ENCODE data around the gene LKAAEAR1. TPM values are rescaled to one million over a fixed set of nuclear protein-coding genes. Genes with fewer than 3 reads are reported as not detected.

Gene LKAAEAR1
- total and polyA plus RNA-seq, 2 of the 13 experiments (the other 11 are each of a cell fraction or from before 2014, with no cell fraction given), result not detected

GRCh38 chr20:64049060-64049877 is 34.9 kb downstream of the LKAAEAR1 start, which contains the start of gene SOX18 (continued):
- TF ChIP-seq ZNF281 (CRISPR knock-in tag; IDR thresholded peaks at IDR 0.05; ENCODE audit: borderline replicate concordance) (no peak), MEF2D (CRISPR knock-in tag; IDR thresholded peaks at IDR 0.05) (no peak), ZNF687 (CRISPR knock-in tag; IDR thresholded peaks at IDR 0.05) (no peak), ZSCAN5A (CRISPR knock-in tag; IDR thresholded peaks at IDR 0.05; ENCODE audit: borderline replicate concordance) (no peak), ZNF44 (CRISPR knock-in tag; IDR thresholded peaks at IDR 0.05) (no peak), ZBTB46 (CRISPR knock-in tag; IDR thresholded peaks at IDR 0.05; ENCODE audit: borderline replicate concordance) (no peak), DR1 (CRISPR knock-in tag; IDR thresholded peaks at IDR 0.05) (no peak; the same call in 1 of the 2 replicates), TFDP1 (CRISPR knock-in tag; IDR thresholded peaks at IDR 0.05; ENCODE audit: borderline replicate concordance) (peak; percentile 58; the same call in 1 of the 2 replicates), NFE2L1 (CRISPR knock-in tag; IDR thresholded peaks at IDR 0.05; ENCODE audit: borderline replicate concordance) (no peak), RAD21 (CRISPR knock-in tag; IDR thresholded peaks at IDR 0.05) (peak; percentile 45; the same call in 1 of the 2 replicates), ZNF224 (CRISPR knock-in tag; IDR thresholded peaks at IDR 0.05) (no peak), ZNF577 (CRISPR knock-in tag; IDR thresholded peaks at IDR 0.05; ENCODE audit: borderline replicate concordance, low read depth) (no peak), ZNF350 (CRISPR knock-in tag; IDR thresholded peaks at IDR 0.05; ENCODE audit: borderline replicate concordance, low read depth) (no peak), ZNF7 (CRISPR knock-in tag; IDR thresholded peaks at IDR 0.05) (no peak)

Measured in HepG2 (cell line).